NCI-H146 treated with DMSO at 0.1 percent for 48 hours (cell line): ENCODE data around the gene COL4A1.

Source experiments
- DNase-seq: peaks from one replicate; lab custom pipeline; 2025; ENCODE audit not compliant: unreplicated experiment; lab: John Stamatoyannopoulos, UW

The COL4A1 gene

GRCh38 chr13:110170020-110170790, 136.8 kb downstream of the COL4A1 start:
- DNase-seq = no peak

- no peak for DNase-seq
Observed at GRCh38 chr13:110168999-110169933, 137.7 kb downstream of the COL4A1 start.

GRCh38 chr13:110166598-110166997, 140.4 kb downstream of the COL4A1 start:
- DNase-seq = no peak

GRCh38 chr13:110164706-110165105, 142.3 kb downstream of the COL4A1 start:
- DNase-seq = no peak

- no peak for DNase-seq
Observed at GRCh38 chr13:110162866-110163658, 143.9 kb downstream of the COL4A1 start.

- no peak for DNase-seq
Observed at GRCh38 chr13:110162053-110162452, 144.9 kb downstream of the COL4A1 start.

GRCh38 chr13:110161112-110161882, 145.7 kb downstream of the COL4A1 start:
- DNase-seq = no peak

GRCh38 chr13:110158226-110158625, 148.7 kb downstream of the COL4A1 start:
- no peak for DNase-seq

- DNase-seq = no peak
Observed at GRCh38 chr13:110157718-110158117, 149.2 kb downstream of the COL4A1 start.

GRCh38 chr13:110156301-110157049, 150.5 kb downstream of the COL4A1 start:
- DNase-seq = no peak

GRCh38 chr13:110155072-110155471, 151.9 kb downstream of the COL4A1 start:
- DNase-seq = no peak

GRCh38 chr13:110154410-110154933, 152.5 kb downstream of the COL4A1 start:
- no peak for DNase-seq

GRCh38 chr13:110152351-110152750, 154.6 kb downstream of the COL4A1 start:
- DNase-seq = no peak

GRCh38 chr13:110151462-110151861, 155.5 kb downstream of the COL4A1 start:
- DNase-seq = no peak

GRCh38 chr13:110150384-110151101, 156.4 kb downstream of the COL4A1 start:
- no peak for DNase-seq

GRCh38 chr13:110149036-110149435, 157.9 kb downstream of the COL4A1 start:
- DNase-seq = no peak

GRCh38 chr13:110140099-110140498, 166.9 kb downstream of the COL4A1 start:
- DNase-seq = no peak

- peak; percentile 60 for DNase-seq
Observed at GRCh38 chr13:110138700-110139036, 168.3 kb downstream of the COL4A1 start.
